GM12873 (cell line): ENCODE measurements around the gene SNTB2.

Source experiments
- CTCF ChIP-seq: IDR thresholded peaks from 2 replicates; pipeline ENCODE4 v1.5.1; 2012; ENCODE audit warnings: low read depth, mild to moderate bottlenecking, moderate library complexity, low read length, control low read depth; ENCODE audit not compliant: insufficient read depth; ENCODE audit errors: missing control alignments

The SNTB2 gene

GRCh38 chr16:69171325-69172084 is 15.5 kb upstream of the SNTB2 start:
- TF ChIP-seq CTCF = no peak

- TF ChIP-seq CTCF = no peak
Observed at GRCh38 chr16:69176033-69176800, 10.7 kb upstream of the SNTB2 start.

GRCh38 chr16:69179328-69180010 is 7.5 kb upstream of the SNTB2 start:
- no peak for TF ChIP-seq CTCF

- TF ChIP-seq CTCF = no peak
Observed at GRCh38 chr16:69180011-69180338, 7.0 kb upstream of the SNTB2 start.

- TF ChIP-seq CTCF = no peak
Observed at GRCh38 chr16:69182730-69183416, 4.1 kb upstream of the SNTB2 start.

- no peak for TF ChIP-seq CTCF
Observed at GRCh38 chr16:69187446-69188235, 677 bp downstream of the SNTB2 start.
